GM12874 (cell line): Measurements from ENCODE around the gene POP5.

Source experiments
- CTCF ChIP-seq: IDR thresholded peaks from 2 replicates; pipeline ENCODE4 v1.5.1; 2011; ENCODE audit warnings: low read depth, mild to moderate bottlenecking, control low read depth, low read length, moderate library complexity; ENCODE audit not compliant: insufficient read depth

Gene POP5

GRCh38 chr12:120584343-120585149, 3.3 kb upstream of the POP5 start:
- peak; percentile 60 for TF ChIP-seq CTCF

- peak; percentile 95 for TF ChIP-seq CTCF
These were observed 2.4 kb upstream of the POP5 start for GRCh38 chr12:120583478-120584030.

- no peak for TF ChIP-seq CTCF
These were observed 796 bp upstream of the POP5 start for GRCh38 chr12:120581998-120582397.

GRCh38 chr12:120579179-120579578, 2.0 kb downstream of the POP5 start:
- no peak for TF ChIP-seq CTCF

GRCh38 chr12:120574106-120574505, 7.1 kb downstream of the POP5 start:
- no peak for TF ChIP-seq CTCF

- no peak for TF ChIP-seq CTCF
These were observed 7.6 kb downstream of the POP5 start for GRCh38 chr12:120573560-120573959.

- TF ChIP-seq CTCF, result no peak
These were observed 9.9 kb downstream of the POP5 start for GRCh38 chr12:120571299-120571698.
